ENCODE measurements around the gene TMEM169.
A peak's percentile ranks its signal among the peaks of the same experiment; 100 is the strongest.

The TMEM169 gene

DNA sequence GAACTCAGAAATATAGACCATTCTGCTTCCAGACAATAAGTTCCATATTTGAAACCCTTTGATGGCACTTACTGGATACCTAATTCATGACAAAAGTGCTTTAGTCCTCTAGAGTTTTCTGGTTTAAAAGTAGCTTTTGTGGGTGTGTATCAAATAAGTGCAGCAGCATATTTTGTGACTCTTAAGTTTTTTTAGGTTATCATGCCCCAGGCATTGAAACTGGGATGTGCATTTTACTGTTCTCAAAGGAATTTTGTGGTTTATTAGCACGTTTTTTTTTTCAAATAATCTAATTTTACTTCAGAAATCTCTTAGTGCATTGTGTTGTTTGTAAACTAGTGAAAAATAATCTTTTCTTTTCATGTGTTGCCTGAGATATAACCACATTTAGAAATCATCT lies 28.9 kb downstream of the TMEM169 start:
- Histone ChIP-seq H3K27me3 (ENCODE audit: insufficient read depth, low read depth, severe bottlenecking) (no peaks in the 10 kb centered on the region), H3K36me3 (peaks cover 53% of the 10 kb centered on the region), H3K27ac (peak overlapping the region; percentile 95), H3K4me3 (ENCODE audit: low read depth, low read length) (peak overlapping the region; percentile 70; the same call in 1 of the 2 replicates), H3K9me3 (ENCODE audit: severe bottlenecking) (no peaks in the 10 kb centered on the region)
- TF ChIP-seq, protein P1, sequence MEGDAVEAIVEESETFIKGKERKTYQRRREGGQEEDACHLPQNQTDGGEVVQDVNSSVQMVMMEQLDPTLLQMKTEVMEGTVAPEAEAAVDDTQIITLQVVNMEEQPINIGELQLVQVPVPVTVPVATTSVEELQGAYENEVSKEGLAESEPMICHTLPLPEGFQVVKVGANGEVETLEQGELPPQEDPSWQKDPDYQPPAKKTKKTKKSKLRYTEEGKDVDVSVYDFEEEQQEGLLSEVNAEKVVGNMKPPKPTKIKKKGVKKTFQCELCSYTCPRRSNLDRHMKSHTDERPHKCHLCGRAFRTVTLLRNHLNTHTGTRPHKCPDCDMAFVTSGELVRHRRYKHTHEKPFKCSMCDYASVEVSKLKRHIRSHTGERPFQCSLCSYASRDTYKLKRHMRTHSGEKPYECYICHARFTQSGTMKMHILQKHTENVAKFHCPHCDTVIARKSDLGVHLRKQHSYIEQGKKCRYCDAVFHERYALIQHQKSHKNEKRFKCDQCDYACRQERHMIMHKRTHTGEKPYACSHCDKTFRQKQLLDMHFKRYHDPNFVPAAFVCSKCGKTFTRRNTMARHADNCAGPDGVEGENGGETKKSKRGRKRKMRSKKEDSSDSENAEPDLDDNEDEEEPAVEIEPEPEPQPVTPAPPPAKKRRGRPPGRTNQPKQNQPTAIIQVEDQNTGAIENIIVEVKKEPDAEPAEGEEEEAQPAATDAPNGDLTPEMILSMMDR (IDR thresholded peaks at IDR 0.05; ENCODE audit: low read depth, low read length): no peak
- no peak for DNase-seq

DNA sequence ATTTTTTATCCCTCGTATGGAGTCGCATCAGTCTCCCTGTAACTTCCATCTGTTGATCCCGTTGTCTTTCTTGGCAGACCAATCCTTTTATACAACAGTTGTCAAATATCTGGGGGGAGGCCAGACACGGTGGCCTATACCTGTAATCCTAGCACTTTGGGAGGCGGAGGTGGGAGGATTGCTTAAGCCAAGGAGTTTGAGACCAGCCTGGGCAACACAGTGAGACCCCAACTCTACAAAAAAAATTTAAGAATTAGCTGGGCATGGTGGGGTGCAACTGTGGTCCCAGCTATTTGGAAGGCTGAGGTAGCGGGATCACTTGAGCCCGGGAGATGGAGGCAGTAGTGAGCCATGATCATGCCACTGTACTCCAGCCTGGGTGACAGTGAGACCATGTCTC lies 29.4 kb downstream of the TMEM169 start:
- no peaks in the 10 kb centered on the region for H3K27me3 ChIP-seq (ENCODE audit: insufficient read depth, low read depth, severe bottlenecking)
- TF ChIP-seq, protein P1 (IDR thresholded peaks at IDR 0.05; ENCODE audit: low read depth, low read length): no peak
- H3K27ac ChIP-seq: no peak overlapping the region
- no peak for DNase-seq
- no peak overlapping the region for H3K4me3 ChIP-seq (ENCODE audit: low read depth, low read length)
- H3K9me3 ChIP-seq (ENCODE audit: severe bottlenecking): no peaks in the 10 kb centered on the region
- peaks cover 58% of the 10 kb centered on the region for H3K36me3 ChIP-seq

DNA sequence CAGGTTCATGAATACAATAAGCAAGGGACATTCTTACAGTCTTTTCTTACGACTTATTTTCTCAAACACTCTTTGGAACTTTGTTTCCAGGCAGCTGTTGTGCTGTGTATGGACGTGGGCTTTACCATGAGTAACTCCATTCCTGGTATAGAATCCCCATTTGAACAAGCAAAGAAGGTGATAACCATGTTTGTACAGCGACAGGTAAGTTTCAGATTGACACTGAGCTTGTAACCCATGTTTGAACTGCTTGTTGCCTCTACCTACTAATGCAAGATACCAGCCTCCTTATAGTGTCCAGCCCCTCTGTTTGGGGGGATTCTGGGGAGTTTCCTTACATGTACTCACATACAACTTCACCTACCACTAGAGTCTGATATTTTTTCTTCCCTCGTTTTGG lies 31.2 kb downstream of the TMEM169 start:
- DNase-seq: no peak
- H3K9me3 ChIP-seq (ENCODE audit: severe bottlenecking): no peaks in the 10 kb centered on the region
- TF ChIP-seq, protein P1 (IDR thresholded peaks at IDR 0.05; ENCODE audit: low read depth, low read length): no peak
- H3K27ac ChIP-seq: no peak overlapping the region
- no peak overlapping the region for H3K4me3 ChIP-seq (ENCODE audit: low read depth, low read length)
- no peaks in the 10 kb centered on the region for H3K27me3 ChIP-seq (ENCODE audit: insufficient read depth, low read depth, severe bottlenecking)
- peaks cover 75% of the 10 kb centered on the region for H3K36me3 ChIP-seq

DNA sequence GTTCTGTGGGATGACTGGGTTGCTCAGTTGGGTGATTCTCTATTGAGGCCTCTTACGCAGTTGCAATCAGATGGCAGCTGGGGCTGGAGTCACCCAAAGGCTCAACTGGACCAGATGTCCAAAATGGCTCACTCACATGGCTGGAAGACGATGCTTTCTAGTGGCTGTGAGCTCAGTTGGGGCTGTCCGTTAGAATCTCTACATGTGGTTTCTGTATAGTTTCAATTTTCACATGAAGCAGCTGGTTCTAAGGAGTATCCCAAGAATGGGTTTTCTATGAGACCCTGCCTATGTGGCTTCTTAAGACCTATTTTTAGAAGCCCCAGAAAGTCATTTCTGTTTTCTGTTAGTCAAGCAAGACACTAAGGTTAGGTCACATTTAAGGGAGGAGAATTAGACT lies 31.9 kb downstream of the TMEM169 start:
- no peak for DNase-seq
- peaks cover 79% of the 10 kb centered on the region for H3K36me3 ChIP-seq
- no peaks in the 10 kb centered on the region for H3K9me3 ChIP-seq (ENCODE audit: severe bottlenecking)
- H3K27me3 ChIP-seq (ENCODE audit: insufficient read depth, low read depth, severe bottlenecking): no peaks in the 10 kb centered on the region
- peak overlapping the region; percentile 34 for H3K27ac ChIP-seq
- H3K4me3 ChIP-seq (ENCODE audit: low read depth, low read length): no peak overlapping the region
- TF ChIP-seq, protein P1 (IDR thresholded peaks at IDR 0.05; ENCODE audit: low read depth, low read length): no peak

DNA sequence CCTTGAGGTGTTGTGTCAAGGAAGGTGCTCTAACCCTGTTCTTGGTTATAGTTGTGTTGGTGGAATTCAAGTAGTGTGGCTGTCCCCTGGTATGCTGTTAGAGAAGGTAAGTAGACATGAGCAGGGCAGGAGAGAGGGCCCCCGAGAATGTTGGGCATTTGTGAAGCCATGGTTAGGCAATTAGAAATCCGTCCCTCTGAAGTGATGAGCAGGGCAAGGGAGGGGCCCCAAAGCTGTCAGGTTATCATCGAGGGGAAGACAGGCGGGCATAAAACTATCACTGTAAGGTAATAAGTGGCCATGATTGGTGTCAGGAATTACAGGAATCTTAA lies 32.6 kb downstream of the TMEM169 start:
- Histone ChIP-seq H3K27ac (peak overlapping the region; percentile 34), H3K4me3 (ENCODE audit: low read depth, low read length) (no peak overlapping the region), H3K36me3 (peaks cover 86% of the 10 kb centered on the region), H3K27me3 (ENCODE audit: insufficient read depth, low read depth, severe bottlenecking) (no peaks in the 10 kb centered on the region), H3K9me3 (ENCODE audit: severe bottlenecking) (no peaks in the 10 kb centered on the region)
- no peak for DNase-seq
- TF ChIP-seq, protein P1 (IDR thresholded peaks at IDR 0.05; ENCODE audit: low read depth, low read length): no peak

DNA sequence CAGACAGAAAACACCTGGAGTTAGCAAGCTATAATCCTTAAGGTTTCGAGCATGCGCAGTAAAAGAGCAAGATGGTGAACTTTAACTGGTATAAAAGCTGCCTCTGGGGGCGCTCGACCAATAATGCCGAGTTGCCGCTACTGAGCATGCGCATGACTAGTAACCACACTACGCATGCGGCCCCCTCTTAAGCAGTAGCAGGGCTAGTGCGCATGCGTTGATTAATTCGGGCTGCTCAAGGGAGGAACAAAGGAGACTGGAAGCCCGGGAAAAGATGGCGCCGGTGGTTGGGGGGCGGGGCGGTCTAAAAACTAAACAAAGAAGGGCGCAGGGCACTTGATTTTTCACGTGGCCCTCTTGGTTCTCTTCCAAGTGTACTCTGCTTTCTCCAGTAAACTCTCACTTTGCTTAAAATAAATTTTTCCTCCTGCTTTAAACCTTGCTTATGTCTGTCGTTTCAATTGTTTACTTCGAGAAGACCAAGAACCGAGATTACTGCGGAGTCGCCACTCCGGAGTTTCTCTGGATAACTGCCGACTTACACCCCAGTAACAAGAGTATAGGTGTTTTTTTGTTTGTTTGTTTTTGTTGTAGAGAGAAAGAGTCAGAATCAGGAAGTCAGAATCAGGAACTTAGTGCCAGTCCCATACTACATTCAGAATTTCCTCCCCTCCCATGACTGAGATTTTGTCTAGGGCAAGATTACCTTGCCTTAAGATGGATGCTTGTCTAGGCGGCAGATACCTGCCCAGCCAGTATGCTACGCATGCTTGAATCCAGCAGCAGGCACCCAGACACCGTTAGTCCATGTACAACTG lies 33.2 kb downstream of the TMEM169 start:
- H3K9me3 ChIP-seq (ENCODE audit: severe bottlenecking): no peaks in the 10 kb centered on the region
- H3K4me3 ChIP-seq (ENCODE audit: low read depth, low read length): peak overlapping the region; percentile 56
- TF ChIP-seq, protein P1 (IDR thresholded peaks at IDR 0.05; ENCODE audit: low read depth, low read length): peak; percentile 78

More for the DNA sequence above, 33.2 kb downstream of the TMEM169 start:
- peaks cover 87% of the 10 kb centered on the region for H3K36me3 ChIP-seq
- peak overlapping the region; percentile 97 for H3K27ac ChIP-seq
- H3K27me3 ChIP-seq (ENCODE audit: insufficient read depth, low read depth, severe bottlenecking): no peaks in the 10 kb centered on the region
- DNase-seq: peak; percentile 99

Data from WERI-Rb-1 (cell line).